Parathyroid adenoma (tissue), 2 donors: ENCODE measurements around the gene TIFAB.

Experiments
- H2AFZ ChIP-seq: fragments of 300-600 bp; sonication (generic); one replicate; pipeline ENCODE4 v1.7.0; 2017; ENCODE audit warnings: antibody characterized with exemption, mild to moderate bottlenecking
- H3K27ac ChIP-seq: fragments of 300-600 bp; sonication (generic); one replicate; pipeline ENCODE4 v1.7.0; 2017
- H3K27me3 ChIP-seq: fragments of 300-600 bp; sonication (generic); one replicate; pipeline ENCODE4 v1.7.0; 2017; ENCODE audit warnings: low read length; ENCODE audit not compliant: control insufficient read depth, insufficient read depth
- H3K36me3 ChIP-seq: fragments of 300-600 bp; sonication (generic); one replicate; pipeline ENCODE4 v1.7.0; 2017; ENCODE audit warnings: low read length; ENCODE audit not compliant: control insufficient read depth, insufficient read depth
- H3K4me1 ChIP-seq: fragments of 300-600 bp; sonication (generic); one replicate; pipeline ENCODE4 v1.7.0; 2017; ENCODE audit warnings: control low read depth
- H3K4me2 ChIP-seq: fragments of 300-600 bp; sonication (generic); one replicate; pipeline ENCODE4 v1.7.0; 2017; ENCODE audit warnings: low read length
- H3K4me3 ChIP-seq: fragments of 300-600 bp; sonication (generic); one replicate; pipeline ENCODE4 v1.7.0; 2017; ENCODE audit warnings: low read depth, low read length
- H3K79me2 ChIP-seq: fragments of 300-600 bp; sonication (generic); one replicate; pipeline ENCODE4 v1.7.0; 2017; ENCODE audit warnings: control low read depth
- H3K9ac ChIP-seq: fragments of 300-600 bp; sonication (generic); one replicate; pipeline ENCODE4 v1.7.0; 2017; ENCODE audit warnings: mild to moderate bottlenecking
- H3K9me3 ChIP-seq: fragments of 300-600 bp; sonication (generic); one replicate; pipeline ENCODE4 v1.7.0; 2017; ENCODE audit warnings: low read length; ENCODE audit not compliant: control insufficient read depth
- TF ChIP-seq, protein P1 (sequence below): fragments of 300-600 bp; sonication (generic); IDR thresholded peaks from one replicate; pipeline ENCODE4 v1.7.0; 2017; ENCODE audit warnings: antibody characterized with exemption, mild to moderate bottlenecking
- donor health status: primary hyperparathyroidism.

TIFAB gene

DNA sequence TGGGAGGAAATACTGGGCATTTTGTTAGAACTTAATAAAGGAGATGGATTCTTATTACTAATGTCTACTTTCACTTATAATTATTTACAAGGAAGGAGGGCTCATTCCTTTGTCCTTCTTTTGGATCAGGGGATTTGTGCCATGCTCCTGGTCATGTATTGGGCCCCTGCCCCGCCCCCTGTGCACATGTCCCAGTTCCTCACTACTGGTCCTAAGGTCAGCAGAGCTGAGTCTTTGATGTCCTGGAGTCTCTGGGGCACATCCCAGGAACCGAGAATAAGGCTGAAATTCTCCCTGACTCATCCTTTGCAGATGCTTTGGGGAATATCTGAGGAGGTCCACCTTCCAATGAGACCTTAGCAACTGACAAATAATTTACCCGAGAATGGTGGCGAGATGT, 19.6 kb upstream of the TIFAB start:
- peaks cover 8% of the 10 kb centered on the region for H3K27me3 ChIP-seq
- TF ChIP-seq, protein P1, sequence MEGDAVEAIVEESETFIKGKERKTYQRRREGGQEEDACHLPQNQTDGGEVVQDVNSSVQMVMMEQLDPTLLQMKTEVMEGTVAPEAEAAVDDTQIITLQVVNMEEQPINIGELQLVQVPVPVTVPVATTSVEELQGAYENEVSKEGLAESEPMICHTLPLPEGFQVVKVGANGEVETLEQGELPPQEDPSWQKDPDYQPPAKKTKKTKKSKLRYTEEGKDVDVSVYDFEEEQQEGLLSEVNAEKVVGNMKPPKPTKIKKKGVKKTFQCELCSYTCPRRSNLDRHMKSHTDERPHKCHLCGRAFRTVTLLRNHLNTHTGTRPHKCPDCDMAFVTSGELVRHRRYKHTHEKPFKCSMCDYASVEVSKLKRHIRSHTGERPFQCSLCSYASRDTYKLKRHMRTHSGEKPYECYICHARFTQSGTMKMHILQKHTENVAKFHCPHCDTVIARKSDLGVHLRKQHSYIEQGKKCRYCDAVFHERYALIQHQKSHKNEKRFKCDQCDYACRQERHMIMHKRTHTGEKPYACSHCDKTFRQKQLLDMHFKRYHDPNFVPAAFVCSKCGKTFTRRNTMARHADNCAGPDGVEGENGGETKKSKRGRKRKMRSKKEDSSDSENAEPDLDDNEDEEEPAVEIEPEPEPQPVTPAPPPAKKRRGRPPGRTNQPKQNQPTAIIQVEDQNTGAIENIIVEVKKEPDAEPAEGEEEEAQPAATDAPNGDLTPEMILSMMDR, result no peak

DNA sequence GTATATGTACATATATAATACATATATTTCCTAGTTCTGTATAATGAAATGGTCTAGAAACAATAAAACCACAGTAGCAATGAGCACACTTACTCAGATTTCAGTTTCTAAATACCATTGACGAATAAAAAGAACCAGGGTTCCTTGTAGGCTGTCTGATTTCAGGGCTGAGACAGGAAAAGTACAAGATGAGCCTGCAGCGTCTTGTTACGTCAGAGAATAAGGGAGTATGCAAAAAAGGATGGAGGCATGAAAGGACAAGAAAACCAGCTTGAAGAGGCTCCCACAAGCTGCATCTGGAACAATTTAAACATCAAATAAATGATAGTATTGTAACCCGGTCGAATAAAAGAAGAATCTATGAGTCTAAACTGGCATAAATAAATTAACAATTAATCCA, 17.8 kb upstream of the TIFAB start:
- peaks cover 9% of the 10 kb centered on the region for H3K27me3 ChIP-seq
- H3K9me3 ChIP-seq, result no peaks in the 10 kb centered on the region
- TF ChIP-seq, protein P1, result no peak
- no peak overlapping the region for H3K4me2 ChIP-seq
- H3K9ac ChIP-seq, result no peak overlapping the region
- no peak overlapping the region for H3K27ac ChIP-seq
- no peak overlapping the region for H2AFZ ChIP-seq
- no peaks in the 10 kb centered on the region for H3K36me3 ChIP-seq
- no peak overlapping the region for H3K4me3 ChIP-seq
- peaks cover 4% of the 10 kb centered on the region for H3K4me1 ChIP-seq
- no peaks in the 10 kb centered on the region for H3K79me2 ChIP-seq

More for the DNA sequence above, 19.6 kb upstream of the TIFAB start:
- H2AFZ ChIP-seq, result no peak overlapping the region
- no peak overlapping the region for H3K27ac ChIP-seq
- no peaks in the 10 kb centered on the region for H3K36me3 ChIP-seq
- H3K9me3 ChIP-seq, result no peaks in the 10 kb centered on the region
- H3K4me3 ChIP-seq, result no peak overlapping the region
- no peaks in the 10 kb centered on the region for H3K4me1 ChIP-seq
- no peak overlapping the region for H3K4me2 ChIP-seq
- H3K79me2 ChIP-seq, result no peaks in the 10 kb centered on the region
- no peak overlapping the region for H3K9ac ChIP-seq

GRCh38 chr5:135468541-135468940, 16.4 kb upstream of the TIFAB start:
- Histone ChIP-seq H3K79me2 (no peaks in the 10 kb centered on the region), H2AFZ (no peak overlapping the region), H3K4me1 (peaks cover 4% of the 10 kb centered on the region), H3K9me3 (no peaks in the 10 kb centered on the region), H3K4me3 (no peak overlapping the region), H3K4me2 (no peak overlapping the region), H3K27me3 (peaks cover 9% of the 10 kb centered on the region), H3K9ac (no peak overlapping the region), H3K27ac (no peak overlapping the region), H3K36me3 (no peaks in the 10 kb centered on the region)
- TF ChIP-seq, protein P1, result no peak

DNA sequence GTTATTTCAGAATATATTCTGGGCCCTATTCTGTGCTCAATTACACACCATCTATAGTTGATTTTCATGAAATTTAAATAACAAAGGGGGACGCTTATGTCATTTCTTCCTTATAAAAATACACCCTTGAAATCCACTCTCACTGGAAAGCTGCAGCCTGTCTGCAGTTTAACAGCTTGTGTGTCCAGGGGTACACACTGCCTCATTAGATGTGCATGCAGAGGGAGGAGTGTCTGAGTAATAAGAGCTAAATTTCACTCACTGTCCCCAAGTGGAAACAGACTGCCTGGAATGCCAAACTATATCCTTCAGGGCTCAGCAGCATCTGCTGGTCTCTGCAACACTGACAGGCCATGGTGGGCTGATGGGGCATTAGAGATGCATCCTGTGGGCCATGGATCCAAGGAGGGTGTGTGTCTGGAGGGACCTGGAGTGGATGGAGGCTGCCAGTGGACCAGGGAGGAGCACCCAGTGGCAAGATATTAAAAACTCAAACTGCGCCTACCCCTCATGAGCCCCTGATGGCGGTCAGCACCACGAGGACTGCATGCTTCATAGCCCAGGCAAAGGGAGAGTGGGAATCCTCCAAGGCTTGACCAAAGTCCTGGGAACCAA, 15.8 kb upstream of the TIFAB start:
- Histone ChIP-seq H3K27ac (no peak overlapping the region), H3K4me2 (no peak overlapping the region), H3K9me3 (no peaks in the 10 kb centered on the region), H2AFZ (no peak overlapping the region), H3K9ac (no peak overlapping the region), H3K36me3 (no peaks in the 10 kb centered on the region), H3K4me3 (no peak overlapping the region), H3K27me3 (peaks cover 9% of the 10 kb centered on the region), H3K79me2 (no peaks in the 10 kb centered on the region), H3K4me1 (peaks cover 4% of the 10 kb centered on the region)
- TF ChIP-seq, protein P1, result no peak

- no peak overlapping the region for H3K9ac ChIP-seq
- no peak overlapping the region for H2AFZ ChIP-seq
- H3K27me3 ChIP-seq, result peaks cover 9% of the 10 kb centered on the region
- TF ChIP-seq, protein P1, result no peak
- H3K36me3 ChIP-seq, result no peaks in the 10 kb centered on the region
- H3K4me3 ChIP-seq, result no peak overlapping the region
- peaks cover 4% of the 10 kb centered on the region for H3K4me1 ChIP-seq
- no peaks in the 10 kb centered on the region for H3K79me2 ChIP-seq
- H3K27ac ChIP-seq, result no peak overlapping the region
- H3K4me2 ChIP-seq, result no peak overlapping the region
- no peaks in the 10 kb centered on the region for H3K9me3 ChIP-seq
Measured at GRCh38 chr5:135467051-135467625, 15.0 kb upstream of the TIFAB start.
